Ishikawa (cell line): ENCODE results near the gene NBPF3.

ENCODE experiments used
- CEBPB ChIP-seq: IDR thresholded peaks from 2 replicates; pipeline ENCODE4 v1.6.1; 2012
- CREB1 ChIP-seq: IDR thresholded peaks from 2 replicates; pipeline ENCODE4 v1.6.1; 2012; ENCODE audit warnings: low read depth
- EGR1 ChIP-seq: IDR thresholded peaks from 2 replicates; pipeline ENCODE4 v1.6.1; 2012
- EP300 ChIP-seq: IDR thresholded peaks from 2 replicates; pipeline ENCODE4 v1.6.1; 2012; ENCODE audit warnings: borderline replicate concordance
- FOXM1 ChIP-seq: IDR thresholded peaks from 2 replicates; pipeline ENCODE4 v1.6.1; 2012; ENCODE audit warnings: low read depth, borderline replicate concordance
- NFIC ChIP-seq: IDR thresholded peaks from 2 replicates; pipeline ENCODE4 v1.6.1; 2012
- RAD21 ChIP-seq: IDR thresholded peaks from 2 replicates; pipeline ENCODE4 v1.6.1; 2012; ENCODE audit warnings: low read depth
- TAF1 ChIP-seq: IDR thresholded peaks from 2 replicates; pipeline ENCODE4 v1.6.1; 2012; ENCODE audit warnings: low read depth, mild to moderate bottlenecking
- TCF12 ChIP-seq: IDR thresholded peaks from 2 replicates; pipeline ENCODE4 v1.6.1; 2012; ENCODE audit warnings: low read depth
- TEAD4 ChIP-seq: IDR thresholded peaks from 2 replicates; pipeline ENCODE4 v1.6.1; 2012
- USF1 ChIP-seq: IDR thresholded peaks from 2 replicates; pipeline ENCODE4 v1.6.1; 2012
- YY1 ChIP-seq: IDR thresholded peaks from 2 replicates; pipeline ENCODE4 v1.6.1; 2012; ENCODE audit warnings: low read depth
- ZBTB7A ChIP-seq: IDR thresholded peaks from 2 replicates; pipeline ENCODE4 v1.6.1; 2012; ENCODE audit warnings: low read depth
- TF ChIP-seq, protein P1 (sequence below): IDR thresholded peaks from 2 replicates; pipeline ENCODE4 v1.6.1; 2012; ENCODE audit warnings: low read depth, mild to moderate bottlenecking
- TF ChIP-seq, protein P2 (sequence below): IDR thresholded peaks from 2 replicates; pipeline ENCODE4 v1.6.1; 2012

NBPF3 gene

GRCh38 chr1:21447311-21447710, 7.4 kb downstream of the NBPF3 start:
- TF ChIP-seq EP300 = no peak
- TF ChIP-seq EGR1 = no peak
- TF ChIP-seq ZBTB7A = no peak
- TF ChIP-seq FOXM1 = no peak
- TF ChIP-seq TEAD4 = no peak
- no peak for TF ChIP-seq CREB1
- TF ChIP-seq, protein P1, sequence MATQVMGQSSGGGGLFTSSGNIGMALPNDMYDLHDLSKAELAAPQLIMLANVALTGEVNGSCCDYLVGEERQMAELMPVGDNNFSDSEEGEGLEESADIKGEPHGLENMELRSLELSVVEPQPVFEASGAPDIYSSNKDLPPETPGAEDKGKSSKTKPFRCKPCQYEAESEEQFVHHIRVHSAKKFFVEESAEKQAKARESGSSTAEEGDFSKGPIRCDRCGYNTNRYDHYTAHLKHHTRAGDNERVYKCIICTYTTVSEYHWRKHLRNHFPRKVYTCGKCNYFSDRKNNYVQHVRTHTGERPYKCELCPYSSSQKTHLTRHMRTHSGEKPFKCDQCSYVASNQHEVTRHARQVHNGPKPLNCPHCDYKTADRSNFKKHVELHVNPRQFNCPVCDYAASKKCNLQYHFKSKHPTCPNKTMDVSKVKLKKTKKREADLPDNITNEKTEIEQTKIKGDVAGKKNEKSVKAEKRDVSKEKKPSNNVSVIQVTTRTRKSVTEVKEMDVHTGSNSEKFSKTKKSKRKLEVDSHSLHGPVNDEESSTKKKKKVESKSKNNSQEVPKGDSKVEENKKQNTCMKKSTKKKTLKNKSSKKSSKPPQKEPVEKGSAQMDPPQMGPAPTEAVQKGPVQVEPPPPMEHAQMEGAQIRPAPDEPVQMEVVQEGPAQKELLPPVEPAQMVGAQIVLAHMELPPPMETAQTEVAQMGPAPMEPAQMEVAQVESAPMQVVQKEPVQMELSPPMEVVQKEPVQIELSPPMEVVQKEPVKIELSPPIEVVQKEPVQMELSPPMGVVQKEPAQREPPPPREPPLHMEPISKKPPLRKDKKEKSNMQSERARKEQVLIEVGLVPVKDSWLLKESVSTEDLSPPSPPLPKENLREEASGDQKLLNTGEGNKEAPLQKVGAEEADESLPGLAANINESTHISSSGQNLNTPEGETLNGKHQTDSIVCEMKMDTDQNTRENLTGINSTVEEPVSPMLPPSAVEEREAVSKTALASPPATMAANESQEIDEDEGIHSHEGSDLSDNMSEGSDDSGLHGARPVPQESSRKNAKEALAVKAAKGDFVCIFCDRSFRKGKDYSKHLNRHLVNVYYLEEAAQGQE = no peak
- TF ChIP-seq NFIC = no peak
- no peak for TF ChIP-seq TCF12
- no peak for TF ChIP-seq TAF1
- no peak for TF ChIP-seq YY1
- no peak for TF ChIP-seq RAD21
- no peak for TF ChIP-seq CEBPB

DNA sequence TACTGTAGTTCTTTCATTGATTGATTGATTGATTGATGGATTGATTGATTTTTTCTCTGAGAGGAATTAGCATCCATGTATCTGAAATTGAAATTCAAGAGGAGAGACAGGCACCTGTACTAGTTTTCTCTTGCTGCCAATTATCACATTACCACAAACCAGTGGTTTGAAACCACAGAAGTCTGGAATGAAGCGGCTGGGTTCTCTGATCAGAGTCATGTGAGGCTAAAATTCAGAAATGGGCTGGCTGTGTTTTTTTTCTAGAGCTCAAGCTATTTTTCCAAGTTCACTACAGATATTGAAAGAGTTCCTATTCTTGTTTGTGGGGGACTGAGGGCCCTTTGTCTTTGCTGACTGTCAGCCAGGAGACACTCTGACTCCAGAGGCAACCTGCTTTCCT, 10.0 kb downstream of the NBPF3 start:
- no peak for TF ChIP-seq CREB1
- no peak for TF ChIP-seq FOXM1
- TF ChIP-seq NFIC = no peak
- TF ChIP-seq TAF1 = no peak
- TF ChIP-seq EP300 = no peak
- TF ChIP-seq, protein P1 = no peak
- TF ChIP-seq TEAD4 = no peak
- no peak for TF ChIP-seq CEBPB
- no peak for TF ChIP-seq RAD21
- no peak for TF ChIP-seq YY1
- no peak for TF ChIP-seq EGR1
- no peak for TF ChIP-seq ZBTB7A
- TF ChIP-seq, protein P2, sequence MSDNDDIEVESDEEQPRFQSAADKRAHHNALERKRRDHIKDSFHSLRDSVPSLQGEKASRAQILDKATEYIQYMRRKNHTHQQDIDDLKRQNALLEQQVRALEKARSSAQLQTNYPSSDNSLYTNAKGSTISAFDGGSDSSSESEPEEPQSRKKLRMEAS = no peak
- no peak for TF ChIP-seq TCF12

- TF ChIP-seq USF1 (no peak), EP300 (no peak), NFIC (no peak), TEAD4 (no peak), RAD21 (no peak), CEBPB (no peak), TAF1 (no peak), FOXM1 (no peak), ZBTB7A (no peak)
- TF ChIP-seq, protein P2 = no peak
- TF ChIP-seq, protein P1 = no peak
Observed at GRCh38 chr1:21451212-21451611, 11.3 kb downstream of the NBPF3 start.

DNA sequence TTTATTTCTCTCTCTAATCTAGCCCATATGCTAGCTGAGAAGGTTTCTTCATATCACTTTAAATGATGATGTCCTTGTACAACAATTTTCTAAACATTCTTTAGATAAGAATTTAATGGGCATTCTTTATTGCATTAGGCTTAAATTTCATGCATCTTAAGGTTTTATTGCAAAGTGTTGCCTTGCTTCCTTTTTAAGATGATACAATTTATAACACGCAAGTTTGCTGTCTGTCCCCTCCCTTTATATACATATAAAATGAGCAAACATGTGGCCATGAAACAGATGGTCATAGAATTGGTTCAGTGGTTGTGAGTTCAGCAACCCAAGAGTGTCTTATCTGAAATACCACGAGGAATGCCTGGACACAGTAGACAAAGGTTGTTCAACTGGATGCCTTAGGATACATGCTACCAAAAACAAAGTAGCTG, 12.1 kb downstream of the NBPF3 start:
- TF ChIP-seq EP300 (no peak), TAF1 (no peak), CREB1 (no peak), USF1 (no peak), CEBPB (no peak), RAD21 (no peak), NFIC (no peak), TEAD4 (no peak), EGR1 (no peak), TCF12 (no peak), FOXM1 (no peak), ZBTB7A (no peak), YY1 (no peak)
- TF ChIP-seq, protein P2 = no peak
- TF ChIP-seq, protein P1 = no peak
